GM15510 (cell line): Measurements from ENCODE around the gene RAPH1.

ENCODE experiments used
- POLR2A ChIP-seq: IDR thresholded peaks from 3 replicates; pipeline ENCODE4 v1.6.1; 2011; ENCODE audit warnings: borderline replicate concordance; ENCODE audit not compliant: insufficient read length; ENCODE audit errors: extremely low read depth

The RAPH1 gene

DNA sequence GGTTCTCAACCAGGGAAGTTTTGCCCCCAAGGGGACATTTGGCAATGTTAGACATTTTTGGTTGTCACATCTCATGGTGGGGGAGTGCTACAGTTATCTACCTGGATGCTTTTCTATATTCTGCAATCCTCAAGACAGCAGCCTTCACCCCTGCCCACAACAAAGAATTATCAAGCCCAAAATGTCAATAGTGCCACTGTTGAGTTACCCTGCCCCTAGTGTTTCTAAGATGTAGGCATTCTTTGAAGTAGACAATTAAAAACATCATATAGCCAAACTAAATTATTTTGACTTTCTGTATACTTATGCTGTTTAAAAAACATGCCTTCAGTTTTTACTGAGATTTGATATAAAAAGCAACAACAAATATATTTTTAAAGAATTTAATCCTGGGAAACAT lies 158.9 kb downstream of the RAPH1 start:
- TF ChIP-seq POLR2A = no peak

DNA sequence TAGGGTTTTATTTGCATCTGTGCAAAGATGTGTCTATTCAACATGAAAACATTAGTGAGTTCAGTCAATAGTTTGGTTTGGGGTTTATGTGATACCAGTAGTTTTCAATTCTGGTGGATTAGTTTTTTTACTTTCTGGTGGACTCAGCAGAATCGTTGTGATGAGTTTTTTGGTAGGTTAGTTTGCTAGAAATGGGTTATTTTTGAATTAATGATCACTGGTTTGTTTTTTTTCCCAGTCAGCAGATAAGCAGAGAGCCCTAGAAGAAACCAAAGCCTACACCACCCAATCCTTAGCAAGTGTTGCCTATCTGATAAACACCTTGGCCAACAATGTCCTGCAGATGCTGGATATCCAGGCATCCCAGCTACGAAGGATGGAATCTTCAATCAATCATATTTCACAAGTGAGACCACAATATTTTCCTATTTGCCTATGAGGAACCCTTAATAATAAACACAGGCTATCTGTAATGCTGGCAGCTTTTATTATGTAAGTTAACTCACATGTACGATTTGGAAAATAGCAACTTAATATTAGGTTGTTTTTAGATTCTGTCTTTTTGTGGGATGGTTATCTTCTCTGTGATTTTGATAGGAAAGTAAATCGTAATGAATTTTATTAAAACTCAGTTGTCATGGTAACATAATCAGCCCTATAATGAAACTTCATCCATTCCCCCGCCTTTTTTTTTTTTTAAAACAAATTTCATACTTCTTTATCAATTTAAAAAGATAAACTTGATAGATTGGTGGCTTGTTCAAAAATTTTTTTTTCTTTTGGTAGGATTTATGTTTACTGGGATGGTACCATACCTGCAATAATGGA lies 168.2 kb downstream of the RAPH1 start:
- TF ChIP-seq POLR2A = no peak

DNA sequence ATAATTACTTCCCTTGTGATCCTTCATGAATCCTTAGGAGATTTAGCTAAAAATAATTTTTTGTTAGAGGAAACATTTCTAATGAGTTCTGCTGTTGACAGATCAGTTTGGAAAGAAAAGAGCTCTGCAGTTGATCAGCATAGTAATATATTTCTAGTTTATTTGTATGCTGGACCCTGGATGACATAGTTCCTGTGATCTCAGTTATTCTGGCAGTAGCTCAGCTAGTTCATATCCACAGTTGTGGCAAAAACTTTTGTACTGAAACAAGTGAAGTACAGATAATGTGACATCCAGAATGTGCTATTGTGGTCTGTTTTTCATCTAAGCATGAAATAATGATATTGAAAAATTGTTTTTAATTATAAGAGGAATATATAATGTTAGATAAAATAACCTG lies 173.2 kb downstream of the RAPH1 start:
- no peak for TF ChIP-seq POLR2A

DNA sequence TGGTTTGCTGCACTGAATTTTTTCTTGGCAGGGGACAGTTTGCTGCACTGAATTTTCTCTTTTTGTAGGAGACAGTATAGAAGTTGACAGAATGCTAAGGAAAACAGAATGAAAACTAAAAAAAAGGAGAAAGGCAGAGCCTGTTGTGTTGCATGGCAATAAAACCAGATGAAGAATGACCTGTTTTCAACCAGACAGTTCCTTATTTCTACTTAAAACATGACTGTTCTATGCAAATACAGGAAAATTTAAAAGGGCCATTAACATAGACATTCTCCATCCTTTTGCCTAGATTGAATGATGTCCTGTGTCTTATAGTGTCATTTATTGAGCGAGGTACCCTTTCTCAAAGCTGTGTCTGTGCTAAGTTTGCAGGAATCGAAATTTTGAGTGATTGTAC lies 173.6 kb downstream of the RAPH1 start:
- TF ChIP-seq POLR2A = no peak

DNA sequence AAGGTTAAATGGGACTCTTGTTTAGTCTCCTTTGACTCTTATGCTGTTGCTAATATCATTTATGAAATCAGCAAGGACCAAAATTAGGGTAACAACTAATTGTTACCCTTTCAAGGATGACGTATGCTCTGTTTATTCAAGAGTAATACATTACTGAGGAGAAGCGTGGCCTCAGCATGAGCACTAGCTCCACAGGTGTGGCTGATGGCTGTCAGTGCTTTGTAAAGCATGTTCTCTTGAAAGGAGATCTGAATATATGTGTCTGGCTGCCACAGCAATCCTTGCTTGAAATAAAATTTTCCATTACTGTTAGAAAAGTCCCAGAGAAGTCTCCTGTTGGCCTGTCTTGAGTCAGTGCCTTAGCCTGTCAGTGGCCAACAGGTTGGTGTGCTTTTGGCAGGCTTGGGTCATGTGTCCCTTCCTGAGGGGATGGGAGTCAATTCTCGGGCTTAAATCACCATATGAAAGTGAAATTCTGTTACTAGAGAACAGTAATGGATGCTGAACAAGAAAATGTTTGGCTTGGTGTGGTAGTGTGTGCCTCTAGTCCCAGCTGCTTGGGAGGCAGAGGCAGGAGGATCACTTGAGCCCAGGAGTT lies 174.2 kb downstream of the RAPH1 start:
- no peak for TF ChIP-seq POLR2A

DNA sequence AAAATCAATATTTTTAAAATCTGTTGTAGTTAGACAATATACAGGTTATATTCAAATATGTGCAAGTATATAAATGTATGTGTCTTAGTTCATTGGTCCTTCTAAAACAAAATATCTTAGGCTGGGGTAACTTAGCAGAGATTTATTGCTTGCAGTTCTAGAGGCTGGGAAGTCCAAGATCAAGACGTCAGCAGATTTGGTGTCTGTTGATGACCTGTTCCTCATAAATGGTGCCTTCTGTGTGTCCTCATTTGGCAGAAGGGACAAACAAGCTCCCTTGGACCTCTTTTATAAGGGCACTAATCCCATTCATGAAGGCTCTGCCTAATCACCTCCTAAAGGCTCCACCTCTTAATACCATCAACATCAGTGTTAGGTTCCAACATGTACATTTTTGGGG lies 175.7 kb downstream of the RAPH1 start:
- TF ChIP-seq POLR2A = no peak

DNA sequence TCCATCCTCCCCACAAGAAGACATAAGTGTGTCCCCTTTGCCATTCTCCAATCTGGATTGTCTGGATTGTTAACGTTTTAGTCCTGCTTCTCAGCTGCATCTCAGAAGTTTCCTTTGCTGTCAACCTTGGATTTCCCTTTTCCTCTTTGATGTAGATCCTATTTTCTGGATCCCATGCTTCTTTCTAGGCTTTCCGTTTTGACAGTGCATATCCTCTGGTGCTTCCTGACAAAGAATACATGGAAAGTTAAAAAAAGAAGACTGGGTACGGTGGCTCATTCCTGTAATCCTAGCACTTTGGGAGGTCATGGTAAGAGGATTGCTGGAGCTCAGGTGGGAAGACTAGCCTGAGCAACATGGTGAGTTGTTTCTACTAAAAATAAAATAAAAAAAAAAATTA lies 180.1 kb downstream of the RAPH1 start:
- no peak for TF ChIP-seq POLR2A

DNA sequence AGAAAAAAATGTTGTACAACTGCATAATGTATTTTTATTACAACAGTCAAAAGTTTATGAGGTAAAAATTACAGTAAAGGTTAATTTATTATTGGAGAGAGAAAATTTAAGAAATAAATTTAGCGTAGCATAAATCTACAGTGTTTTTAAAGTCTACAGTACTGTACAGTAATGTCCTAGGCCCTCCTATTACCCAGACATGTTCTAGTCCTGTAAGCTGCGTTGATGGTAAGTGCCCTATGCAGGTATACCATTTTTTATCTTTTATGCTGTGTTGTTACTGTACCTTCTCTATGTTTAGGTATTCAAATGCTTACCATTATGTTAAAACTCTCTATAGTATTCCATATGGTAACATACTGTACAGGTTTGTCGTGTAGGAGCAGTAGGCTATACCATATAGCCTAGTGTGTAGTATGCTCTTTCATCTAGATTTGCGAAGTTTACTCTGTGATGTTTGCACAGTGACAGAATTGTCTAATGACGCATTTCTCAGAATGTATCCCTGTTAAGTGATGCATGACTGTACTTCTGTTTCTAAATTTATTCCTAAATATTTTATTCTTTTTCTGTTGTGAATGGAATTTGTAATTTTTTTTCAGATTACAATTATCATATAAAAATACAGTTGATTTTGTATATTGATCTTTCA lies 182.4 kb downstream of the RAPH1 start:
- TF ChIP-seq POLR2A = no peak

DNA sequence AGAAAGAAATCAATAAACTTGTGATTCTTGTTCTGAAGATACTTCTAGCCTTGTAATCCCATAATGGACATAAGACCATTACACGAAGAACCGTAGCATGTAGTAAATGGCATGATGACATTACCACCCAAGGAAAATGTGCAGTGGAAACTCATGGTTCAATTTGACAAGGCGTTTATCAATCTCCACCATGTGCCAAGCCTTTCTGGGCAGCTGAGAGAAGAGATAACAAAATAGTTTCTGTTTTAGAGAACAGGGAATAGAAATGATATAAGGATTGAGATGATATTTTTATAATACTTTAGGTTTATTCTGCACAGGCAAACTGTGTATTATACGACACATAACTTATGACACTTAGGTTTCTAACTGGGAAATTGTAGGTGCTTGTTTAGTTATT lies 187.7 kb downstream of the RAPH1 start:
- TF ChIP-seq POLR2A = no peak

DNA sequence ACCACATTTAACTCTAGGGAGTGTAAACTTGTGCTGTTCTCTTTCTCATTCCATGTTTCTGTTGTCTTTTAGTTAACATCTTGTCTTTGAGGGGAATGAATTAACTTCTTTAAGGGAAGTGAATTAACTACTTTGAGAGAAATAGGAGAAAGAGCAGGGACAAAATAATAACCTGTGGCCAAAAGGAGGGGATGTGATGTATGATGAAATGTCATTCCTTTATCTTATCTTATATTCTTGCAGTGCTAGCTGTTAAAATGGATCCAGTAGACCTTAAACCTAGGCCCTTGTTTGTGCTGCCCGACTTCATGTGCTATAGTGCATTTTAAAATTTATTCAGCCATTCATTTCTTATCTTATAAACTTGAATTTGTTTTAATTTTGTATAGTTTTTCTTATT lies 188.5 kb downstream of the RAPH1 start:
- TF ChIP-seq POLR2A = no peak

DNA sequence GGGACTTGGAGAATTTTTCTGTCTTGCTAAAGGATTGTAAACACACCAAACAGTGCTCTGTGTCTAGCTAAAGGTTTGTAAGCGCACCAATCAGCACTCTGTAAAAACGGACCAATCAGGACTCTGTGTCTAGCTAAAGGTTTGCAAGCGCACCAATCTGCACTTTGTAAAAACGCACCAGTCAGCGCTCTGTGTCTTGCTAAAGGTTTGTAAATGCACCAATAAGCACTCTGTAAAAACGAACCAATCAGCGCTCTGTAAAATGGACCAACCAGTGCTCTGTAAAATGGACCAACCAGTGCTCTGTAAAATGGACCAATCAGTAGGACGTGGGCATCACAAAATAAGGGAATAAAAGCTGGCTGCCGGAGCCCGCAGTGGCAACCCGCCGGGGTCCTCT lies 190.4 kb downstream of the RAPH1 start:
- TF ChIP-seq POLR2A = no peak
